H9 (cell line): Measurements from ENCODE around the gene TADA2A. TPM values are rescaled to one million over a fixed set of nuclear protein-coding genes. Genes with fewer than 3 reads are reported as not detected.

Source experiments
- DNase-seq: peaks from one replicate; pipeline ENCODE4 v3.0.0-alpha.2; 2017
- H2AFZ ChIP-seq: one replicate; pipeline ENCODE4 v1.6.1; 2013; ENCODE audit warnings: mild to moderate bottlenecking, low read length, control low read depth, moderate library complexity
- H2AK5ac ChIP-seq: 2 replicates; pipeline ENCODE4 v1.6.1; 2013; ENCODE audit warnings: low read length, control low read depth, mixed read lengths; ENCODE audit not compliant: insufficient read length
- H2BK120ac ChIP-seq: one replicate; pipeline ENCODE4 v1.6.1; 2013; ENCODE audit warnings: low read depth, mild to moderate bottlenecking, low read length, control low read depth, inconsistent platforms; ENCODE audit not compliant: poor library complexity, severe bottlenecking
- H2BK12ac ChIP-seq: 2 replicates; pipeline ENCODE4 v1.6.1; 2013; ENCODE audit warnings: low read length, control low read depth, mixed read lengths, low read depth; ENCODE audit not compliant: insufficient read length
- H2BK15ac ChIP-seq: 2 replicates; pipeline ENCODE4 v1.6.1; 2013; ENCODE audit warnings: low read depth, low read length, control low read depth
- H2BK20ac ChIP-seq: one replicate; pipeline ENCODE4 v1.6.1; 2013; ENCODE audit warnings: low read depth, mild to moderate bottlenecking, low read length, control low read depth, inconsistent platforms; ENCODE audit not compliant: poor library complexity, severe bottlenecking
- H2BK5ac ChIP-seq: 2 replicates; pipeline ENCODE4 v1.6.1; 2013; ENCODE audit warnings: low read length, control low read depth, mixed read lengths; ENCODE audit not compliant: insufficient read length
- H3K14ac ChIP-seq: 2 replicates; pipeline ENCODE4 v1.6.1; 2013; ENCODE audit warnings: low read length, control low read depth; ENCODE audit not compliant: insufficient read depth
- H3K18ac ChIP-seq: 2 replicates; pipeline ENCODE4 v1.6.1; 2013; ENCODE audit warnings: low read depth, mild to moderate bottlenecking, mixed read lengths, low read length, control low read depth; ENCODE audit not compliant: insufficient read length
- H3K23ac ChIP-seq: 2 replicates; pipeline ENCODE4 v1.6.1; 2013; ENCODE audit warnings: low read length, control low read depth, mixed read lengths, low read depth; ENCODE audit not compliant: insufficient read length
- H3K23me2 ChIP-seq: 2 replicates; pipeline ENCODE4 v1.6.1; 2013; ENCODE audit warnings: low read depth, mild to moderate bottlenecking, mixed read lengths, low read length, control low read depth; ENCODE audit not compliant: insufficient read length, poor library complexity, severe bottlenecking
- H3K27ac ChIP-seq: 2 replicates; pipeline ENCODE4 v1.5.1; 2013; ENCODE audit warnings: low read length, control low read depth, mixed read lengths, low read depth; ENCODE audit not compliant: insufficient read length
- H3K27me3 ChIP-seq: 2 replicates; pipeline ENCODE4 v1.6.1; 2013; ENCODE audit warnings: low read length, control low read depth, inconsistent platforms; ENCODE audit not compliant: insufficient read depth
- H3K4ac ChIP-seq: 2 replicates; pipeline ENCODE4 v1.6.1; 2013; ENCODE audit warnings: low read depth, mild to moderate bottlenecking, control low read depth, inconsistent platforms, low read length, moderate library complexity
- H3K4me1 ChIP-seq: 2 replicates; pipeline ENCODE4 v1.6.1; 2013; ENCODE audit warnings: low read length, control low read depth, inconsistent platforms; ENCODE audit not compliant: insufficient read depth
- H3K4me2 ChIP-seq: 2 replicates; pipeline ENCODE4 v1.6.1; 2013; ENCODE audit warnings: low read length, control low read depth, mixed read lengths; ENCODE audit not compliant: insufficient read length, insufficient read depth
- H3K56ac ChIP-seq: 2 replicates; pipeline ENCODE4 v1.6.1; 2013; ENCODE audit warnings: low read depth, mild to moderate bottlenecking, mixed read lengths, low read length, control low read depth; ENCODE audit not compliant: insufficient read length
- H3K79me1 ChIP-seq: 2 replicates; pipeline ENCODE4 v1.6.1; 2013; ENCODE audit warnings: low read depth, mild to moderate bottlenecking, moderate library complexity, low read length, control low read depth, inconsistent platforms; ENCODE audit not compliant: insufficient read depth, poor library complexity, severe bottlenecking
- H3K79me2 ChIP-seq: 2 replicates; pipeline ENCODE4 v1.6.1; 2013; ENCODE audit warnings: low read length, control low read depth, inconsistent platforms; ENCODE audit not compliant: insufficient read depth
- H3K9ac ChIP-seq: 2 replicates; pipeline ENCODE4 v1.6.1; 2013; ENCODE audit warnings: low read length, control low read depth, mixed read lengths; ENCODE audit not compliant: insufficient read length; ENCODE audit errors: extremely low read depth
- H3K9me3 ChIP-seq: one replicate; pipeline ENCODE4 v1.6.1; 2013; ENCODE audit warnings: low read depth, low read length, inconsistent platforms; ENCODE audit not compliant: control insufficient read depth
- H3T11ph ChIP-seq: one replicate; pipeline ENCODE4 v1.6.1; 2013; ENCODE audit warnings: mild to moderate bottlenecking, low read length, control low read depth, inconsistent platforms
- H4K20me1 ChIP-seq: one replicate; pipeline ENCODE4 v1.6.1; 2013; ENCODE audit not compliant: control insufficient read depth, insufficient read length, insufficient read depth
- H4K5ac ChIP-seq: 2 replicates; pipeline ENCODE4 v1.6.1; 2013; ENCODE audit warnings: low read depth, mild to moderate bottlenecking, mixed read lengths, low read length, control low read depth; ENCODE audit not compliant: insufficient read length
- H4K8ac ChIP-seq: replicated peaks from 2 replicates; pipeline ENCODE4 v1.6.1; 2013; ENCODE audit warnings: low read length, control low read depth, mixed read lengths, low read depth; ENCODE audit not compliant: insufficient read length
- H4K91ac ChIP-seq: 2 replicates; pipeline ENCODE4 v1.6.1; 2013; ENCODE audit warnings: low read depth, mild to moderate bottlenecking, moderate library complexity, mixed read lengths, low read length, control low read depth; ENCODE audit not compliant: insufficient read length
- H3K27ac Mint-ChIP-seq, 3 experiments: 2 replicates in 2 of 3; 3 replicates in 1 of 3; pipeline ENCODE4 v1.8.0; 2020 to 2021; ENCODE audit warnings: mixed read lengths in 3 of 3, mild to moderate bottlenecking in 1 of 3, moderate library complexity in 1 of 3
- H3K27me3 Mint-ChIP-seq: 2 replicates; pipeline ENCODE4 v1.8.0; 2021; ENCODE audit warnings: low read depth, mild to moderate bottlenecking, moderate library complexity, mixed read lengths
- H3K36me3 Mint-ChIP-seq, 3 experiments: 2 replicates in 2 of 3; 3 replicates in 1 of 3; pipeline ENCODE4 v1.8.0; 2020 to 2021; ENCODE audit warnings: low read depth in 3 of 3, mixed read lengths in 3 of 3; ENCODE audit not compliant: insufficient read depth in 1 of 3
- H3K4me1 Mint-ChIP-seq, 2 experiments: 2 replicates each; pipeline ENCODE4 v1.8.0; 2020; ENCODE audit warnings: mixed read lengths in 2 of 2
- H3K4me3 Mint-ChIP-seq, 2 experiments: 2 replicates in 1 of 2; 3 replicates in 1 of 2; pipeline ENCODE4 v1.8.0; 2020 to 2021; ENCODE audit warnings: mild to moderate bottlenecking in 2 of 2, mixed read lengths in 2 of 2, moderate library complexity in 1 of 2
- H3K9me3 Mint-ChIP-seq, 2 experiments: 2 replicates in 1 of 2; 3 replicates in 1 of 2; pipeline ENCODE4 v1.8.0; 2020; ENCODE audit warnings: mild to moderate bottlenecking in 2 of 2, mixed read lengths in 2 of 2, moderate library complexity in 1 of 2
- CTCF ChIP-seq: fragments of 200-600 bp; sonication (generic); conservative IDR thresholded peaks from 3 replicates; pipeline ENCODE4 v1.8.0; 2021; ENCODE audit warnings: antibody characterized with exemption, mild to moderate bottlenecking
- WGBS: extraction: QIAGEN DNeasy Blood & Tissue Kit; methylation state at CpG from one replicate; pipeline ENCODE4 v1.1.7; 2013; ENCODE audit warnings: missing lambda C conversion rate, low lambda C conversion rate, mixed read lengths; ENCODE audit not compliant: insufficient read length; ENCODE audit errors: extremely low coverage; 5-methylcytosine and 5-hydroxymethylcytosine counted together
- total RNA-seq: library from RNA; stranded (reverse); gene quantifications from 2 replicates; pipeline ENCODE4 v1.2.1, GENCODE V29; 2021

TADA2A gene
- total RNA-seq, 1 experiment from 2014 or later: 20.9 TPM

GRCh38 chr17:37365589-37365988, 41.1 kb upstream of the TADA2A start:
- Histone ChIP-seq H3K4ac (no peak overlapping the region), H3K79me2 (no peaks in the 10 kb centered on the region), H3K23ac (no peak overlapping the region), H3K56ac (no peak overlapping the region), H3K9me3 (no peaks in the 10 kb centered on the region), H3K23me2 (no peaks in the 10 kb centered on the region), H4K5ac (no peak overlapping the region), H3K18ac (no peak overlapping the region), H2BK20ac (no peak overlapping the region), H2AFZ (no peak overlapping the region), H3K4me1 (no peaks in the 10 kb centered on the region; the same call in 1 of the 2 replicates), H4K20me1 (no peaks in the 10 kb centered on the region), H4K91ac (no peak overlapping the region), H2BK15ac (no peak overlapping the region), H2BK12ac (no peak overlapping the region), H3K79me1 (no peaks in the 10 kb centered on the region), H3T11ph (no peak overlapping the region), H2AK5ac (no peak overlapping the region), H4K8ac (no peak overlapping the region), H2BK5ac (no peak overlapping the region), H3K27me3 (no peaks in the 10 kb centered on the region), H3K4me2 (no peak overlapping the region), H3K27ac (no peak overlapping the region), H3K14ac (no peak overlapping the region), H3K9ac (no peak overlapping the region), H2BK120ac (no peak overlapping the region)
- Mint-ChIP-seq H3K9me3 (no peaks in the 10 kb centered on the region), H3K27ac (no peak overlapping the region), H3K4me1 (peaks cover 2% of the 10 kb centered on the region in 2 experiments), H3K27me3 (no peaks in the 10 kb centered on the region), H3K4me3 (no peak overlapping the region), H3K36me3 (no peaks in the 10 kb centered on the region)
- TF ChIP-seq CTCF: no peak
- DNase-seq: no peak
- no CpG with 5 or more reads among the region's 1 CpG for WGBS
